MV-4-11 (cell line): Measurements from ENCODE around the gene DPYD.
"Not testable (repeated sequence)": the region's sequence is repeated elsewhere in the genome, so short reads cannot be mapped to it uniquely, and the experiment has no call there.

Source experiments
- DNase-seq: peaks from one replicate; lab custom pipeline; 2025; lab: John Stamatoyannopoulos, UW

Gene DPYD

DNA sequence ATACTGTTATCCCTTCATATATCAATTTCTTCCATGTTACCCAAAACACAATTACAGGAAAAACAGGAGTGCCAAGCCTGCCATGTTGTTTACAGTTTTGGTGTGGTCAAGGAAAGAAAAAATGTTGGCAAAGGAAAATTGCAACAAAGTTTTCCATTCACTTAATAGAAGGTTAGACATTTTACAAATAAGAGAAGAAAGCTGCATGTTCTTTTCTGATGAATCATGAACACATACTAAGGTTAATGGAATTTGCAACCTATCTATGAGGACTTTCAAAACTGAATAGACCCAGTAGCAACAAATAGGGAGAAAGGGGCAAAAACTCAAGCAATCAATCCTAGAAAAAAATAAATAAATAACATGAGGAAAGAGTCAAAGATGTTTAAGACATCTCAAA, 556.7 kb downstream of the DPYD start:
- no peak for DNase-seq

DNA sequence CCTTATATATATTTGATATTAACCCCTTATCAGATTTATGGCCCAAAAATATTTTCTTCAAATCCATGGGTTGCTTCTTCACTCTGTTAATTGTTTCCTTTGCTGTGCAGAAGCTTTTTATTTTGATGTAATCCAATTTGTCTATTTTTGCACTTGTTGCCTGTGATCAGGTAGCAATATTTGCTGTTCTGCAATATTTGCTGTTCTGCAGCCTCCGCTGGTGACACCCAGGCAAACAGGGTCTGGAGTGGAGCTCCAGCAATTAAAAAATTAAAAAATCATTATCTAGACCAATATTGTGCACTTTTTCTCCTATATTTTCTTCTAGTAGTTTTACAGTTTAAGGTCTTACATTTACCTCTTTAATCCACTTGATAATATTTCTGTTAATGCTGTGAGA, 564.5 kb downstream of the DPYD start:
- no peak for DNase-seq

- DNase-seq, result no peak
These were observed 567.9 kb downstream of the DPYD start for GRCh38 chr1:97352936-97353382.

- DNase-seq, result no peak
These were observed 569.0 kb downstream of the DPYD start for GRCh38 chr1:97351846-97352245.

DNA sequence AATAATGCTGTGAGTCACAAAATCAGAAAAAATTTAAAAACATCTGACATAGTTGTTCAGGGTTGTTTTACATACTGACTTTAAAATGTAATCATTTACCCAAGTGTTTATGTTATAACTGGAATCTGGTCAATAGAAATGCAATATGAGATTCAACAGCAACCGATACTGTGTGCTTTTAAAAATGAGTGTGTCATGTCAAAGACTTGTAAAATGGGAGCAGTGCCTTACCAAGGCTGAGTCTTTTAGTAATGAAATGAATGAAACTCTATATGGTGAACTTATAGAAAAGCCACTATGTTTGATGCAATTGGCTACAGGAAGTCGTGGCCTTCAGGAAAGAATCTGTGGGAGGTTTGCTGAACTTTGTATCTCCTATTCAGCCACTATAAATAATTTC, 570.2 kb downstream of the DPYD start:
- no peak for DNase-seq

- no peak for DNase-seq
These were observed 570.6 kb downstream of the DPYD start for GRCh38 chr1:97350241-97350640.

GRCh38 chr1:97349794-97350193, 571.0 kb downstream of the DPYD start:
- not testable (repeated sequence) for DNase-seq

DNA sequence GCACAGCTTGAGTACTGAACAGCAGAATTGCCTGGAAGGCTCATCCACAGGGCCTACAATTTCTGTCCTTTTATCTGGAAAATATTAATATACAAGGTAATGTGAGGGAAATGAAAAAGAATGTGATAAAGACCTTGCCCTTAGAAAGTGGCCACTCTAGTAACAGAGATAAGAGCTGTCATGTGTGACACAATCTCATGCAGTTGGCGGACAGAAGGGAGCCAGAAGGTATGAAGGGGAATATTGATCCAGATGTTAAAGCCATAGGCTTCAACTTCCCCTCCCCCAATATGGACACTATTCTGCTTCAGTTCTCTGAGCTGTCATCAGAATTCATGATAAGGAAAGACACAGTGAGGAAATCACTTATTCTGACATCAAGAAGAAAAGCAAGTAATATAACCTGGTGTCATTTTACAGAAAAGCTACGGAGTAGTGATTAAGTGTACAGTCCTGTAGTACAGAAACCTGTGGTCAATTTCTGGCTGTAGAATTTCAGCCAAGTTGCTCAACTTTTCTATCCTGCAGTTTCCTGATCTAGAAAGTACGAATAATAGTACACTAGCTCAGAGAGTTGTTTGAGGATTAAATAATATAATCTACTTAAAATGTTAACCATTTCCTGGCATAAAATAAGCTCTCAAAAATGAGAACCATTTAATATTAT, 572.1 kb downstream of the DPYD start:
- DNase-seq, result no peak

DNA sequence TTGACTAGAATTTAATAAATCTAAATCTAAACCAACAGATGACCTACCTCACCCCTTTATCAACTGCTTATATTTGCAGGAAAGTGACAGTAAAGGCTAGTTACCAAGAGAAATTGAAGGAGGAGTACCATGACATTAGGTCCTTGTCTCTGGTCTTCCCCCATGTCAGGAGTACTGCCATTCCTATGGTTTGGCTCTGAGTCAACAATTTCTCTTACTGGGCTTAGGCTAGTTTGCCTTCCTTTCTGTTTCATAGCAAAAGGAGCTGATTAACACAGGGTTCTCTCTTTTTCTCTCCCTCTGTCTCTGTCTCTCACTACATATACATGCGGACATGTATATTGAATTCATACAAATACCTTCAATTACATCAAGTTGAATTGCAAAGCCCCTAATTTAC, 579.9 kb downstream of the DPYD start:
- no peak for DNase-seq

DNA sequence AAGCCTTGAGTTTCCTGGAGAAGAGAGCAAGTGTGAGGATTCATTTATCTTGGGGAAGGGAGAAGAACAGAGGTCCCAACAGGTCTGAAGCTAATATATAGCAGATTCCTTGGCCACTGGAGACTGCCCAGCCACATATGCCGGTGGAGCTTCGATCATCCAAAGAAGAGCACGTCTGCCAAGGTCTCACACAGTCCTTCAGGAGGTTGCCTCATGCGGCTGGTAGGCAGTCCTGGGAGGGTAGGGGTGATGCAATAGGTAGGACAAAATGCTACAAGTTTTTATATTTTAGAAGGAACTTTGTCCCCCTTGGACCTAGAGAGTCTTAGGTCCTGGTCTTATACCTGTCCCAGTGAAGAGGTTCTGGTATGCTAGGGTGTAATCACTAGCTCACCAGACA, 582.5 kb downstream of the DPYD start:
- no peak for DNase-seq

- DNase-seq, result no peak
These were observed 583.4 kb downstream of the DPYD start for GRCh38 chr1:97337250-97338030.

- no peak for DNase-seq
These were observed 586.4 kb downstream of the DPYD start for GRCh38 chr1:97334454-97334853.

GRCh38 chr1:97332716-97333115, 588.1 kb downstream of the DPYD start:
- DNase-seq, result no peak

- no peak for DNase-seq
These were observed 589.7 kb downstream of the DPYD start for GRCh38 chr1:97331165-97331564.

- DNase-seq, result no peak
These were observed 606.1 kb downstream of the DPYD start for GRCh38 chr1:97314685-97315084.

- no peak for DNase-seq
These were observed 612.7 kb downstream of the DPYD start for GRCh38 chr1:97308131-97308530.

GRCh38 chr1:97307568-97307967, 613.3 kb downstream of the DPYD start:
- no peak for DNase-seq

DNA sequence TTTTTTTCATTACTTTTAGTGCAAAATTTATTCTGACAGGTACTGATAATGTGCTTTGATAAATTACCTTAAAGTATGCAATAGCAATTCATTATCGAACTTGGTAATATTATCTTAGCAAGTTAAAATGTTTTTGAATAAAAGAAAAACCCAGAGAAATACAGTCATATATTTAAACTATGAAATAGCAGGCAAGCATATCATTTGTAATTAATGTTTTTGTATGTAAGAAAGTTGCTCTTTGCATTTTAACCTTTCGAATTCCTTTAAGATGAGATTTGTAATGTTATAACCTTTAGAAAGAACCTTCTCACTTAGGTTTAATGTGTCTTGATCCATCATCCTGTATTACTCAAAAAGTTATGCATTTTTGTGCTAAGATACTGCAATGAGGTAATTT, 613.7 kb downstream of the DPYD start:
- no peak for DNase-seq

DNA sequence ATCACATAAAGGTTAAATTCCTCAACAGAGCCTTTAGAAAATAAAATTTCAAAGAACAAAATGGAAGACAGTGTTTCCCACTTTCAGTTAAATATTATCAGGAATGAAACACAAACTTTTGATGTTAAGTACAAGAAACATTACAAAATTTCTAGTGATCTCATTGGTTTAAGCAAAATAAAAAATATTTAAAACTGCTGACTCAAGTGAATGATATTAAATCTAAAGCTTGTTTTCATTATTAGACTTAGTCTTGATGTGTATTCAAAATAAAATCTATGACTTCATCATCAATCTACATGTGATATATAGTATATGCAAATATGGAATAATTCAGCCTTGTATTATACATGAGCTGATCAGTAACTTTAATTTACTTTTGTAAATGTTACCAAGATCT, 614.3 kb downstream of the DPYD start:
- DNase-seq, result no peak

- no peak for DNase-seq
These were observed 616.5 kb downstream of the DPYD start for GRCh38 chr1:97304366-97304765.

DNA sequence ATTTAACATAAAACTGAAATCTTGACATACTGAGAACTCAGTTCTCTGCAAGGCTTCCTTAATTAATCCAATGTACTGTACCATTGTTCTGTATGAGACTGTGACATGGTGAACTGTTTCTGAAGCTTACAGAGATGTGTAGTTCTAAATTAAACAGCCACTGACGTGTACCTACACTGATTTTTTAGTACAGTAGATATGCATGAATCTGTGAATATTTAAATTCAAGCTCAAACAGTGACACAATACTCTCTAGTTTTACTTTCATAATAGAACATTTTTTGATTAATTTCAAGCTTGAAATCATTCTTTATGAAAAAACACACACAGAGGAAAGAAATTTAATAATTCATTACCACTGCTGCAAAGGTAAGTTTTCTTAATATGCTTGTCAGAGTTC, 621.9 kb downstream of the DPYD start:
- no peak for DNase-seq

GRCh38 chr1:97297611-97298010, 623.2 kb downstream of the DPYD start:
- DNase-seq, result no peak

- no peak for DNase-seq
These were observed 638.9 kb downstream of the DPYD start for GRCh38 chr1:97281962-97282361.
